OCI-LY7 (cell line): ENCODE measurements around the gene FZD10. TPM values are rescaled to one million over a fixed set of nuclear protein-coding genes. Genes with fewer than 3 reads are reported as not detected.

Experiments
- BruUV-seq: library from RNA; stranded (reverse); fragments of 400-500 nt; replicated peaks from 2 replicates; lab custom pipeline; 2021; lab: Mats Ljungman, UMichigan
- CTCF ChIA-PET: fragments of 300-600 bp; sonication (Branson Sonifier 250); formaldehyde crosslinking; loops from one replicate; lab custom pipeline; 2022; ENCODE audit warnings: antibody characterized with exemption; ENCODE audit not compliant: unreplicated experiment; lab: Charles Lee
- POLR2A ChIA-PET: fragments of 300-600 bp; sonication (Branson Sonifier 250); formaldehyde crosslinking; loops from one replicate; lab custom pipeline; 2022; ENCODE audit warnings: antibody characterized with exemption; lab: Charles Lee
- DNase-seq: peaks from one replicate; pipeline ENCODE4 v3.0.0-alpha.2; 2015; ENCODE audit warnings: low spot score
- H2AFZ ChIP-seq: fragments of 200-600 bp; sonication (generic), shearing (Covaris generic); 2 replicates; pipeline ENCODE4 v1.6.1; 2014; ENCODE audit warnings: mild to moderate bottlenecking, antibody characterized with exemption, low read length, moderate library complexity
- H3K27ac ChIP-seq: fragments of 200-600 bp; sonication (generic); 2 replicates; pipeline ENCODE4 v1.5.1; 2014; ENCODE audit warnings: mixed run types, low read depth, mild to moderate bottlenecking, moderate library complexity, low read length, inconsistent platforms; ENCODE audit not compliant: poor library complexity, severe bottlenecking
- H3K36me3 ChIP-seq: fragments of 200-600 bp; sonication (generic); 2 replicates; pipeline ENCODE4 v1.6.1; 2014; ENCODE audit warnings: mild to moderate bottlenecking, antibody characterized with exemption, low read length, moderate library complexity, mixed read lengths; ENCODE audit not compliant: insufficient read depth
- H3K4me1 ChIP-seq: fragments of 200-600 bp; sonication (generic); 2 replicates; pipeline ENCODE4 v1.5.1; 2014; ENCODE audit warnings: mild to moderate bottlenecking, low read length; ENCODE audit not compliant: insufficient read depth, poor library complexity, severe bottlenecking
- H3K4me2 ChIP-seq: fragments of 200-600 bp; sonication (generic); 2 replicates; pipeline ENCODE4 v1.6.1; 2014; ENCODE audit warnings: mild to moderate bottlenecking, low read length
- H3K4me3 ChIP-seq: fragments of 200-600 bp; sonication (generic); 2 replicates; pipeline ENCODE4 v1.5.1; 2014; ENCODE audit warnings: mild to moderate bottlenecking, low read depth, low read length; ENCODE audit not compliant: poor library complexity, severe bottlenecking
- H3K79me2 ChIP-seq: fragments of 200-600 bp; sonication (generic); 2 replicates; pipeline ENCODE4 v1.6.1; 2016; ENCODE audit warnings: low read depth, mild to moderate bottlenecking, low read length, moderate library complexity, mixed read lengths; ENCODE audit not compliant: insufficient read depth
- H3K9me2 ChIP-seq: fragments of 200-600 bp; sonication (generic); 2 replicates; pipeline ENCODE4 v1.6.1; 2016; ENCODE audit warnings: mild to moderate bottlenecking, low read length, mixed read lengths; ENCODE audit not compliant: insufficient read depth
- H3K9me3 ChIP-seq: fragments of 200-600 bp; sonication (generic); 2 replicates; pipeline ENCODE4 v1.6.1; 2014; ENCODE audit warnings: mild to moderate bottlenecking, mixed run types, low read length, mixed read lengths
- H4K20me1 ChIP-seq: fragments of 200-600 bp; sonication (generic); 2 replicates; pipeline ENCODE4 v1.6.1; 2014; ENCODE audit warnings: mild to moderate bottlenecking, antibody characterized with exemption, low read length, moderate library complexity, mixed read lengths; ENCODE audit not compliant: insufficient read depth
- CTCF ChIP-seq: fragments of 200-600 bp; sonication (generic); conservative IDR thresholded peaks from 2 replicates; pipeline ENCODE4 v1.5.1; 2014; ENCODE audit warnings: mild to moderate bottlenecking, antibody characterized with exemption, low read length, moderate library complexity, mixed read lengths
- EZH2phosphoT487 ChIP-seq: fragments of 200-600 bp; sonication (generic); IDR thresholded peaks from 2 replicates; pipeline ENCODE4 v1.6.1; 2018; ENCODE audit warnings: low read depth, borderline replicate concordance, mild to moderate bottlenecking, mixed run types, antibody characterized with exemption, low read length, moderate library complexity, mixed read lengths
- intact Hi-C: fragments of 100-400 bp; cut with micrococcal nuclease; formaldehyde crosslinking; loops from one replicate; pipeline ENCODE4 v1.10.0; 2022; ENCODE audit not compliant: unreplicated experiment
- total RNA-seq, 2 experiments: library from RNA; depleted of rRNA in 1 of 2; stranded (reverse); fragments of >200 nt in 1 of 2; shearing (Covaris generic) in 1 of 2; gene quantifications; 2 replicates each; pipeline ENCODE4 v1.2.3, GENCODE V29; 2014 to 2022

FZD10 gene
- total RNA-seq, 2 experiments from 2014 or later, result not detected

GRCh38 chr12:130178282-130178681, 16.0 kb downstream of the FZD10 start:
- Histone ChIP-seq H3K36me3 (no peaks in the 10 kb centered on the region), H3K4me3 (no peak overlapping the region), H3K9me3 (no peaks in the 10 kb centered on the region), H3K9me2 (no peaks in the 10 kb centered on the region), H3K27ac (no peak overlapping the region), H4K20me1 (no peaks in the 10 kb centered on the region), H2AFZ (no peak overlapping the region), H3K79me2 (no peaks in the 10 kb centered on the region), H3K4me1 (no peaks in the 10 kb centered on the region), H3K4me2 (no peak overlapping the region)
- intact Hi-C loops, result no loop called here
- POLR2A ChIA-PET, result no interaction called here
- DNase-seq, result no peak
- CTCF ChIA-PET, result no interaction called here
- no peak for TF ChIP-seq EZH2phosphoT487
- TF ChIP-seq CTCF, result no peak
- BruUV-seq, result no TSS peak

GRCh38 chr12:130179191-130179590, 16.9 kb downstream of the FZD10 start:
- intact Hi-C loops, result no loop called here
- no peaks in the 10 kb centered on the region for H4K20me1 ChIP-seq
- H3K9me2 ChIP-seq, result no peaks in the 10 kb centered on the region
- no peak overlapping the region for H2AFZ ChIP-seq
- no peak for DNase-seq
- POLR2A ChIA-PET, result no interaction called here
- BruUV-seq, result no TSS peak
- H3K4me1 ChIP-seq, result no peaks in the 10 kb centered on the region
- H3K4me3 ChIP-seq, result no peak overlapping the region
- H3K9me3 ChIP-seq, result no peaks in the 10 kb centered on the region
- TF ChIP-seq CTCF (no peak), EZH2phosphoT487 (no peak)
- no peak overlapping the region for H3K27ac ChIP-seq
- H3K79me2 ChIP-seq, result no peaks in the 10 kb centered on the region
- H3K4me2 ChIP-seq, result no peak overlapping the region
- CTCF ChIA-PET, result no interaction called here
- H3K36me3 ChIP-seq, result no peaks in the 10 kb centered on the region

GRCh38 chr12:130179621-130180020, 17.4 kb downstream of the FZD10 start:
- CTCF ChIA-PET, result no interaction called here
- Histone ChIP-seq H4K20me1 (no peaks in the 10 kb centered on the region), H3K9me2 (no peaks in the 10 kb centered on the region), H3K4me3 (no peak overlapping the region), H3K4me1 (no peaks in the 10 kb centered on the region), H3K36me3 (no peaks in the 10 kb centered on the region), H3K4me2 (no peak overlapping the region), H3K27ac (no peak overlapping the region), H3K79me2 (no peaks in the 10 kb centered on the region), H2AFZ (no peak overlapping the region), H3K9me3 (no peaks in the 10 kb centered on the region)
- no TSS peak for BruUV-seq
- no peak for DNase-seq
- intact Hi-C loops, result no loop called here
- TF ChIP-seq EZH2phosphoT487, result no peak
- TF ChIP-seq CTCF, result no peak
- POLR2A ChIA-PET, result no interaction called here
